KBM-7 (cell line): ENCODE data around the gene HSPB2.

Experiments
- DNase-seq: peaks from one replicate; pipeline ENCODE4 v3.0.0-alpha.2; 2015
- in situ Hi-C: fragments of 300-500 bp; cut with MboI; formaldehyde crosslinking; loops from 2 replicates; pipeline ENCODE4 v1.14.3; 2020; ENCODE audit warnings: low sequenced_read_pairs, low pct_unique_long_range_greater_than_20kb, mixed read lengths

Gene HSPB2

GRCh38 chr11:111934306-111934705 is 21.8 kb downstream of the HSPB2 start:
- DNase-seq: no peak
- in situ Hi-C loops: no loop called here

DNA sequence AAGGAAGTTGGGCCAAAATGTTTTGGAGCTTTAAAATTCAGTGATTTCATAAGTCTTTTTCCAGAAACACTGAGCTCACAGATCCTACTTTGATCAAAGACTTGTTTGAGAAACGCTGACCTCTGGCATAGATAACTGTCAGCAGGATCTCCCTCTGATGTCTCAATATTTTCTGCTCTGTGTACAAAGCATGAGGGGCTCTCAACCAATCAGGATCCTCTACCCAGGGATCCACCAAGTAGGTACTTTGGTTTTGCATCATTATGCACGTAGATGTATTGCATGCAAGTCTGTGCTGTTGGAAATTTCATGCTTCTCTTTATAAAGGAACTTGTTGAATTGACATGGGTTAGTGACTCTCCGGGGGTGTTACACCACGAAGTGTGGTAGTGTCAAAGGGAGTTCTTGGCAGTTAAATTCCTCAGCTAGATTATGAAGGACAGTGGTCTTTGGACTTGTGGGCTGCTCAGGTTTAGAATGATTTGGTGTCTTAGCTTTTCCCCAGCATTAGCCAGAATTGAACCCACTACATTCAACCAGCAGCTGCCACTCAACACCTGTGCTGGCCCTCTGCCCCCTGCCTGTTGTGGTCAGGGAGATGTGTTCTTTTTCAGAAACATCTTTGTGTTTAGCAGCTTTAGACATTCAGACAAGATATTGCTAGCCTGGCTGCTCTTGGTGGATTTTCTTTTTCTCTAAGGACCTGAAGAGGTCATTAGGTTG is 22.9 kb downstream of the HSPB2 start:
- in situ Hi-C loops: no loop called here
- DNase-seq: no peak

DNA sequence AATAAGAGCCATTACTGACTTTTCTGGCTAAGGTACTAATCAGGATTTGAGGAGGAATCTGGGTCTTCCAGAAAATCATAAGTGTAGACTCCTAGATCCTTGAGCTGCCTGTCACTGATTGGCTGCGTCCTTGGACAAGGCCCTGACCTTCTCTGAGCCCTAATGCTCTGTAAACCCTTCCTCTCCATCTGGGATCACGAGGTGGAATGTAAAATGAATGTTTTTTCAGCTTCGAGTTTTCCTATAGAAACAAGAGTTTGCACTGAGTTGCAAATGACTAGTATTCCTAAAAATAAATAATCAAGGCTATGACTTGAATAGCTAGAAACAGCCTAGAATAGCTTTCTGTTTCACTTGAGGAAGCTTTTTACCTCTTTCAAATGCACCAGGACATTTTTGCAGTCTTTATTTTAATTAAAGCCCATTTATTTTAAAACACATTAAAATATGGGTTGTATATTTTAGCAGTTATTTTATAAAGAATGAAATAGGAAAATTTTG is 23.6 kb downstream of the HSPB2 start:
- in situ Hi-C loops: no loop called here

DNA sequence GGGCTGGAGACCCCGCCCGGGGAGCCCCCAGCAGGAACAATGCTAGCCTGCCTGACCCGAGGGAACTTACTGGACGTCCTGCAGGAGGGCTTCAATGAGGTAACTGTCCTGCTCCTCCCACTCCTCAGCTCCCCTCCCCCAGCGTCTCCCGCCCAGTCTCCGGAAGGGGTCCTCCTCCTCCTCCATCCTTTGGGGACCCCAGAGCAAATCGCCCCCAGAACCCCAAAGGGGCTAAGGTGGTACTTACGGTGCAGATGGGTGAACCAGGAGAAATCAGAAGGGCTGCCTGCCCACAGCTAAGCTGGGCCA is 24.9 kb downstream of the HSPB2 start:
- DNase-seq: no peak
- in situ Hi-C loops: no loop called here

More for the DNA sequence above, 23.6 kb downstream of the HSPB2 start:
- DNase-seq: no peak

GRCh38 chr11:111937844-111938243 is 25.3 kb downstream of the HSPB2 start:
- in situ Hi-C loops: no loop called here
- no peak for DNase-seq

- DNase-seq: peak; percentile 90
- in situ Hi-C loops: no loop called here
These were observed 26.2 kb downstream of the HSPB2 start for GRCh38 chr11:111938687-111939160.

- in situ Hi-C loops: no loop called here
- no peak for DNase-seq
These were observed 27.5 kb downstream of the HSPB2 start for GRCh38 chr11:111939836-111940604.

GRCh38 chr11:111941963-111942362 is 29.4 kb downstream of the HSPB2 start:
- DNase-seq: no peak
- in situ Hi-C loops: no loop called here

- DNase-seq: no peak
These were observed 30.3 kb downstream of the HSPB2 start for GRCh38 chr11:111942829-111943228.

GRCh38 chr11:111944139-111944538 is 31.6 kb downstream of the HSPB2 start:
- peak; percentile 53 for DNase-seq
- in situ Hi-C loops: no loop called here

More at GRCh38 chr11:111942829-111943228, 30.3 kb downstream of the HSPB2 start:
- in situ Hi-C loops: no loop called here

DNA sequence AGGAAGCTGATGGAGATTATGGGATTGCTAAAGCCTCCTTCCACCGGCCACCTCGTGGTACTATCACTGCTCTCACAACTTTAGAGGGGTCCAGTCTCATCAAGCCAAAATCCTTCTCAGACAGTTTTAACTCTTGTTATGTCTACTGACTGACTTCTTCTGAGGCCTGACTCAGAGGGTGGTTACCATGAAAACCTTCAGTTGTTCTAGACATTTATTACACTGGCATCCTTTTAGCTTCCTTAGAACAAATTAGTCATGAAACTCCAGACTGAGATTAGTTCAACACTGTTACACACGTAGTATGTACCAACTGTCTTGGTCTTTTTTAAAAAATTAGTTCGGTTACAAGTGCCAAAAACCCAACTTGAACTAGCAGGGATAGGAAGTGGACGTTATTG is 32.1 kb downstream of the HSPB2 start:
- DNase-seq: no peak
- in situ Hi-C loops: no loop called here

- no peak for DNase-seq
- in situ Hi-C loops: no loop called here
These were observed 32.7 kb downstream of the HSPB2 start for GRCh38 chr11:111945198-111945597.

DNA sequence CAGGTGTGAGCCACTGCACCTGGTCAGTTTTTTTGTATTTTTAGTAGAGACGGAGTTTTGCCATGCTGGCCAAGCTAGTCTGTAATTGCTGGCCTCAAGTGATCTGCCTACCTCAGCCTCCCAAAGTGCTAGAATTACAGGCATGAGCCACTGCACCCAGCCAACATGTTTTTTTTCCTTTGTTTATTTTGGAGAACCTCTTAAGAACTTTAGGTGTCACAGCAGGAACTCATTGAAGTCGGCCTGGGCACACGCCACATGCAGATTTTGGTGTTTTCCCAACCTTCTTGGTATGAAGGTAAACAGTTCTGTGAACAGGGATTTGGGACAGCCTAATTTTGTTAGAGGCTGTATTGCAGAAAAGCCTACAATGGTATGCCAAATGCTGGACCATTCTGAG is 34.0 kb downstream of the HSPB2 start:
- in situ Hi-C loops: no loop called here
- DNase-seq: no peak

GRCh38 chr11:111947143-111947542 is 34.6 kb downstream of the HSPB2 start:
- DNase-seq: no peak
- in situ Hi-C loops: no loop called here

DNA sequence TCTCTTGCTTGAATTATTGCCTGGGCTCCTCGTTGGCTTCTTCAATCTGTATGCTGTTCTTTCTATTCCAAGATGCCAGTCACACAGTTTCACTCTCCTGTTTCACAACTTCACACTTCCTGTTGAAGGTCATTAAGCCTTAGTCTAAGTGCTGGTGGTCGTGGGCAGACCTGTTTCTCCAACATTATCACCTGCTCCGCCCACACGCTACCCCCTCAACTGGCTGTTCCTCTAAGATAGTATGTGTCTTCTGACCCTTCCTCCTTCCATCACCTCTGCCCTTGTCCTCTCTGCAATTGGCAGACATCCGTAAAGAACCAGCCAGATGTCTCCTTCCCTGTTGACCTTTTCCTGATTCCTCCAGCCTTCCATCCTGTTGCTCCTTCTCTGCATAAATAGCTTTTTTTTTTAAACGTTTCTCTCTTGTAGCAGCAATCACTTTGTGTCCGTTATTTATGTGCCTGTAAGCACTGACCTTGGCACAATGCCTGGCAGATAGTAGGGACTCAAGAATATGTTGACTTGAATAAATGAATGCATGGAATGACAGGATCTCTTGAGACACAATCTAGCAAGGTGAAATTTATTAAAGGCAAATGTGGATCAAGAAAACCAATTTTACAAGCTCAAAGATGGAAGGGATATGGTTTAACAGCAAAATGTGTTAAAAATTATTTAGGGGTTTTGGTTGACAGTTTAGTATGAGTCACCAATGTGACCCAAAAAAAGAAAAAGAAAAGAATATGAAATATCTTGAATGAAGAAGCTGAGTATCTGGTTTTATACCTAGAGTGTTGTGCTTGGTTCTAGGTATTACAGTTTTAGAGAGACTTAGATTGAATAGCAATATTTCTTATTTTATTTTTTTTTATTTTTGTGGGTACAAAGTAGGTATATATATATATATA is 37.2 kb downstream of the HSPB2 start:
- in situ Hi-C loops: no loop called here
- DNase-seq: peak; percentile 26

DNA sequence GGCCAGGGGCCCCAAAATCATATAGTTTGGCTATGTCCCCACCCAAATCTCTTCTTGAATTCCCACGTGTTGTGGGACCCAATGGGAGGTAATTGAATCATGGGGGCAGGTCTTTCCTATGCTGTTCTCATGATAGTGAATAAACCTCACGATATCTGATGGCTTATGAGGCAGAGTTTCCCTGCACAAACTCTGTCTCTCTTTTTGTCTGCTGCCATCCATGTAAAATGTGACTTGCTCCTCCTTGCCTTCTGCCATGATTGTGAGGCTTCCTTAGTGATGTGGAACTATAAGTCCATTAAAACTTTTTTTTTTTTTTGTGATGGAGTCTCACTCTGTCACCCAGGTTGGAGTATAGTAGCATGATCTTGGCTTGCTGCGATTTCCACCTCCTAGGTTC is 39.0 kb downstream of the HSPB2 start:
- in situ Hi-C loops: no loop called here
- DNase-seq: no peak

DNA sequence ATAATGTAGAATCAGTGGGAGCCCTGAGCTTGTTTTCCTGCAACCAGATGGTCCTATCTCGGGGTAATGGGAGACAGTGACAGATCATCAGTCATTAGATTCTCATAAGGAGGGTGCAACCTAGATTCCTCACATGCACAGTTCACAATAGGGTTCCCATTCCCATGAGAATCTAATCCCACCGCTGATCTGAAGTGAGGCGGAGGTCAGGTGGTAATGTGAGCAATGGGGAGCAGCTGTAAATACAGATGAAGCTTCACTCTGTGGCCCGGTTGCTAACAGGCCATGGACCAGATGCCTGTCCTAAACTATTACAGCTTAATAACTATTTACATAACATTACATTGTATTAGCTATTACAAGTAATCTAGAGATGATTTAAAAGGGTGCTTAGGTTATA is 41.6 kb downstream of the HSPB2 start:
- in situ Hi-C loops: no loop called here
- no peak for DNase-seq

DNA sequence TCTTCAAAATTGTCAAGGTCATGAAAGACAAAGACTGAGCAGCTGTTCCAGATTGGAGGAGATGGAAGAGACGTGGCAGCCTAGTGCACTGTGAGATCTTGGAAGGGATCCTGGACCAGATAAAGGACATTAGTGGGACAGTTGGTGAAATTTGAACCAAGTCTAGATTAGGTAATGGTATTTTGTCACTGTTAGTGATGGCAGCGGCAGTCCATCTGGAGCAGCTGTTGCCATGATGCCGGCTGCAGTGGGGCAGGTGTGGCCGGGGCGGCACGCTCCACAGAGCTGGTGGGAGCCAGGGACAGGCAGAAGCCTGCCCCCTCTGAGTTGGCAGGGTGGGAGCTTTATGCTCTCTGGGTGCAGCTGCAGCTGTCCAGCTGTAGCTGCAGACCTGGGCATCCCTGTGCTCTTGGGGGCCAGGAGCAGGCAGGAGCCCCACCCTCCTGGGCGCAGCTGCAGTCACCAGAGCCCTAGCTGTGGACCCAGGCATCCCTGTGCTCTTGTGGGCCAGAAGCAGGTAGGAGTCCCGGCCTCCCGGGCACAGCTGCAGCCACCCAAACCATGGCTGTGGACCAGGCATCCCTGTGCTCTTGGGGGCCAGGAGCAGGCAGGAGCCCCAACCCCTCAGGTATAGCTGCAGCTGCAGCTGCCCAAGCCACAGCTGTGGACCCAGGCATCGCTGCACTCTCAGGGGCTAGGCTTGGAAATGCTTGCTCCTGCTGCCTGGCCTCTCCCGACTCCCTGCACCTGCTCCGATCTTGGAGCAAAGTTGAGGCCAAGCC is 45.3 kb downstream of the HSPB2 start:
- in situ Hi-C loops: no loop called here
- DNase-seq: no peak

GRCh38 chr11:111960916-111961315 is 48.4 kb downstream of the HSPB2 start:
- no peak for DNase-seq
- in situ Hi-C loops: no loop called here
